ENCODE measurements around the gene RAC2.

The RAC2 gene

DNA sequence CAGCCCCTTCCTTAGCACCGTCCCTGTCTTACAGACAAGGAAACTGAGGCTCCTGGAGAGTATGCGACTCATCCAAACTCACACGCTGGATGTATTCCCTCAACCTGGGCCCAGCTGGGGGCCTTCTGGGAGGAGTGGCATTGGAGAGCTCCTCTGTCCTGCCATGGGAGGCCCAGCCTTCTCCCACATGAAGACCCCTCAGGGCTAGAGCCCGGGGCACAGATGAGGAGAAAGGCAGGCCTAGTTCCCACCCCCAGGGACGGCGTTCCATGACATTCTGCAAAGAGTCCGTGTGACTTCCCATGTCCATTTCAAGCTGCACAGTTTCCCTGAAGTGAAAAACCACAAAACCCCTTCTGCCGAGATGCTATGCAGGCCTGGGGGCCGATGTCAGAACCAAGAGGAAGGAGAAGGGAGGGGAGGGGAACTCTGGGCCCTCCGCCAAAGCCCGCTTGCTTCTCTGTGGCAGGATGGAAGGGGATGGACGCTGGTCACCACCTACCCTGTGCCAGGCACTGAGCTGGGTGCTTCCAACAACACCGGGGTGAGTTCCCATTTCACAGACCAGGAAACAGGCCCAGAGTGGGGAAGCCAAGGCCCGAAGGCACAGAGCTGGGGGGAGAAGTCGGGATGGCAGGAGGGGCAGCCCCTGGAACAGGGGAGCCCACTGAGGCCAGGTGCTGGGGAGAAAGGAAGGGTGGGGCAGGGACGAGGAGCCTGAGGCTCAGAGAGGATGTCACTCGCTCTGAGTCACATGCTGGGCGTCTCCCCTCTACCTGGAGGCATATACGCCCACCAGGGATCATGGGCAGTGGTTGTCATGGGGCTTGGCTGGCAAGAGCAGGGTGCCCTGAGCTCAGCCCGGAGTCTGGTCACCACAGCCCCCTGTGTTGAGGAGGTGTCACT lies 15.7 kb downstream of the RAC2 start:
- H3K9me3 ChIP-seq = no peaks in the 10 kb centered on the region
- no peak overlapping the region for H3K4me3 ChIP-seq (ENCODE audit: low read depth, low read length)
- no peak for TF ChIP-seq CTCF (IDR thresholded peaks at IDR 0.05; ENCODE audit: low read depth, low read length)
- no peaks in the 10 kb centered on the region for H3K4me1 ChIP-seq
- no peak for DNase-seq
- no peaks in the 10 kb centered on the region for H3K36me3 ChIP-seq
- H3K27me3 ChIP-seq = no peaks in the 10 kb centered on the region

DNA sequence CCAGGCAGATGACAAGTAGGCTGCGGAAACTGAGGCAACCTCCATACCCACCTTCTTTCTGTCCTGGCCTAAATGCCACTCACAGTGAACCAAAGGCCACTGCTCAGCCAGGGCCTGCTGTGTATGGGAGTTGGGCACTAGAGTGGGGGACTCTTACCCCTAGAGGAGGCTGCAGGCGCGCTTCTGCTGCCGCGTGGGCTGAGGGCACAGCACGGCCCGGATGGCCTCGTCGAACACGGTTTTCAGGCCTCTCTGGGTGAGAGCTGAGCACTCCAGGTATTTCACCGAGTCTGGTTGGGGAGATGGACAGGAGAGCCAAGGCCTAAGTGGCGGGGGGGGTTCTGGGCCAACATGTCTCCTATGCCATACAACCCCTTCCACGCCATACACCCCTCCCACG lies 17.6 kb downstream of the RAC2 start:
- Histone ChIP-seq H3K36me3 (no peaks in the 10 kb centered on the region), H3K9me3 (no peaks in the 10 kb centered on the region), H3K4me3 (ENCODE audit: low read depth, low read length) (no peak overlapping the region), H3K4me1 (no peaks in the 10 kb centered on the region), H3K27me3 (no peaks in the 10 kb centered on the region)
- DNase-seq = no peak
- TF ChIP-seq CTCF (IDR thresholded peaks at IDR 0.05; ENCODE audit: low read depth, low read length) = no peak

DNA sequence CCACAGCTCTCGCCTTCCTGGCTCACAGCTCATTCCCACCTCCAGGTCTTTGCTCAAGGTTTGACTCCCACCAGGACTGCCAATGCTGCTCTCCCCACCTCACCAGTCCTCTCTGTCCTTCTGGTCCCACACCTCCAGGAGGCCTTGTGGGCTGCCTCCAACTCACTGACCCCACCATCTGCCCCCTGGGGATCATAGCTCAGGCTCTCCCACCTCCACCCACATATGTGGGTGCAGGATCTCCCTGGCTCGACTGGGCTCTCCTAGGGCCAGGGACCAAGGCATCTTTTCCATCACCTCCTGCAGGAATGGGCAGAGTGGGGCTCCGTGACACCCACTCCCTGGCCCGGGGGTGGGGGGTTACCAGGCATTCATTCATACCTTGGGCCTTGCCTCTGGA lies 18.0 kb downstream of the RAC2 start:
- Histone ChIP-seq H3K4me1 (no peaks in the 10 kb centered on the region), H3K9me3 (peaks cover under 1% of the 10 kb centered on the region; the same call in 1 of the 2 replicates), H3K36me3 (no peaks in the 10 kb centered on the region), H3K4me3 (ENCODE audit: low read depth, low read length) (no peak overlapping the region), H3K27me3 (no peaks in the 10 kb centered on the region)
- no peak for TF ChIP-seq CTCF (IDR thresholded peaks at IDR 0.05; ENCODE audit: low read depth, low read length)
- no peak for DNase-seq

DNA sequence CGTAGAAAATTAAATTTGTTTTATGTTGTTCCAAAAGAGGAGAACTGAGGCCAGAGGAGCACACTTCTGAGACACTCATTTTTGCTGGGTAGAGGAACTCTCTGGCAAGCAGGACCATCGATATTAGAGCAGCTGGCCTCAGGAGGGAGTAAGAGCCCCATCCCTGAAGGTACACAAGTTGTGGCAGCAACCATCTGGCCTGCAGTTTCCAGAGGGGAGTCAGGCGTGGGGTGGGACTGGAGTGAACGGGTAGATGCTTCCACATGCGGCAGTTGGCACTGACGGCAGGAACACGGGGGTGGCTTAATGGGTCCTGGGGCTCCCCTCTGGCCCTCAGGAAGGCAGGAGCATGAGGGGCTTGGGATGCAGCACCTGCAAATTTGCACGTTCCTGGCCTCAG lies 18.6 kb downstream of the RAC2 start:
- H3K36me3 ChIP-seq = no peaks in the 10 kb centered on the region
- no peaks in the 10 kb centered on the region for H3K27me3 ChIP-seq
- H3K4me1 ChIP-seq = no peaks in the 10 kb centered on the region
- no peak overlapping the region for H3K4me3 ChIP-seq (ENCODE audit: low read depth, low read length)
- DNase-seq = no peak
- TF ChIP-seq CTCF (IDR thresholded peaks at IDR 0.05; ENCODE audit: low read depth, low read length) = no peak
- H3K9me3 ChIP-seq = peaks cover 4% of the 10 kb centered on the region; the same call in 1 of the 2 replicates

DNA sequence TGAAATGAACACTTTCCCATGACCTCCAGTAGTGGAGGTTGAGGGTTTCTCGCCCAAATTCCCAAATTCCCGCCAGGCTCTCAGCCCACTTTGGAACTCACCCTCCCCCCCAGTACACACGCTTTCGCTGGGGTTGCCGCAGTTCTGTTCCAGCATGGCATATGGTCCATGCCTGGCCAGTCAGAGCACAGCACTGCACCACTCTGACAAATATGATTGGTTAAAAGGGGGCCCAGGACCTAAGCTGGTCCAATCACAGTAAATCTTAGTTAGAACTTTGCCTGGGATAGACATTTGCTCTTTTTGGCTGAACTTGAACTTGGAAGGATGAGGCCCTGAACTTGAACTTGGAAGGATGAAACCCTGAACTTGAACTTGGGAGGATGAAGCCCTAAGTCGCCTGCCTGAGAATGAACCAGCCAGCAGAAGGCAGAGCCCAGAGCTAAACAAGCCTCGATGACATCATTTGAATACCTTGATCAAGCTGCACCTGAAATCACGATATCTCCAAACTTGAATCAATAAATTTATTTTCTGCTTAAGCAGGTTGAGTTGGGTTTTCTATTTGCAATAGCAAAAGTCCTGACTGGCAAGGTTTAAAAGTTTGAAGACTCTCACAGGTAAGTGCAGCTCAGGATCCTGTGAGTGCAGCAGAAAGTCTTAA lies 19.2 kb downstream of the RAC2 start:
- H3K27me3 ChIP-seq = no peaks in the 10 kb centered on the region
- no peak for TF ChIP-seq CTCF (IDR thresholded peaks at IDR 0.05; ENCODE audit: low read depth, low read length)
- no peaks in the 10 kb centered on the region for H3K4me1 ChIP-seq
- DNase-seq = no peak
- H3K4me3 ChIP-seq (ENCODE audit: low read depth, low read length) = no peak overlapping the region
- no peaks in the 10 kb centered on the region for H3K36me3 ChIP-seq
- peaks cover 4% of the 10 kb centered on the region; the same call in 1 of the 2 replicates for H3K9me3 ChIP-seq
